GM23338 (cell line): ENCODE results near the gene UBE2E2. TPM values are rescaled to one million over a fixed set of nuclear protein-coding genes. Genes with fewer than 3 reads are reported as not detected.

Experiments used
- ATAC-seq: fragments of 200-7000 bp; cut with Tn5 transposase; 3 replicates; pipeline ENCODE4 v1.9.1; 2020
- DNase-seq: peaks from one replicate; pipeline ENCODE4 v3.0.0-alpha.2; 2015; ENCODE audit warnings: low spot score
- H2AFZ ChIP-seq: fragments of 200-600 bp; sonication (generic); 2 replicates; pipeline ENCODE4 v1.8.0; 2016; ENCODE audit warnings: antibody characterized with exemption, mild to moderate bottlenecking, moderate library complexity
- H3F3A ChIP-seq: fragments of 200-600 bp; sonication (generic); replicated peaks from 2 replicates; pipeline ENCODE4 v1.8.0; 2017; ENCODE audit warnings: antibody characterized with exemption, mixed run types, low read depth
- H3K27ac ChIP-seq: fragments of 200-600 bp; sonication (generic); 2 replicates; pipeline ENCODE4 v1.6.1; 2016; ENCODE audit warnings: low read depth
- H3K27me3 ChIP-seq: fragments of 200-600 bp; sonication (generic); 2 replicates; pipeline ENCODE4 v1.8.0; 2016; ENCODE audit warnings: mild to moderate bottlenecking, mixed run types, moderate library complexity; ENCODE audit not compliant: insufficient read depth
- H3K36me3 ChIP-seq: fragments of 200-600 bp; sonication (generic); 2 replicates; pipeline ENCODE4 v1.8.0; 2016; ENCODE audit warnings: mild to moderate bottlenecking; ENCODE audit not compliant: insufficient read depth
- H3K4me1 ChIP-seq: fragments of 200-600 bp; sonication (generic); 2 replicates; pipeline ENCODE4 v1.8.0; 2016; ENCODE audit warnings: mild to moderate bottlenecking, moderate library complexity; ENCODE audit not compliant: insufficient read depth
- H3K4me2 ChIP-seq: fragments of 200-600 bp; sonication (generic); 2 replicates; pipeline ENCODE4 v1.7.1; 2017; ENCODE audit warnings: mixed run types
- H3K4me3 ChIP-seq: fragments of 200-600 bp; sonication (generic); 2 replicates; pipeline ENCODE4 v1.6.1; 2016; ENCODE audit warnings: mixed run types
- H3K79me2 ChIP-seq: fragments of 200-600 bp; sonication (generic); replicated peaks from 2 replicates; pipeline ENCODE4 v1.8.0; 2017; ENCODE audit warnings: mild to moderate bottlenecking; ENCODE audit not compliant: insufficient read depth
- H3K9me2 ChIP-seq: fragments of 200-600 bp; sonication (generic); 2 replicates; pipeline ENCODE4 v1.8.0; 2017; ENCODE audit not compliant: insufficient read depth
- H4K20me1 ChIP-seq: fragments of 200-600 bp; sonication (generic); replicated peaks from 2 replicates; pipeline ENCODE4 v1.8.0; 2017; ENCODE audit warnings: mild to moderate bottlenecking; ENCODE audit not compliant: insufficient read depth
- H3K27ac Mint-ChIP-seq: 2 replicates; pipeline ENCODE4 v1.8.0; 2020; ENCODE audit warnings: inconsistent platforms, mild to moderate bottlenecking, moderate library complexity, mixed read lengths
- H3K27me3 Mint-ChIP-seq: 3 replicates; pipeline ENCODE4 v1.8.0; 2022; ENCODE audit warnings: low read depth, mild to moderate bottlenecking, moderate library complexity, mixed read lengths, inconsistent platforms; ENCODE audit not compliant: insufficient read depth, poor library complexity
- H3K36me3 Mint-ChIP-seq: 3 replicates; pipeline ENCODE4 v1.8.0; 2021; ENCODE audit warnings: low read depth, mild to moderate bottlenecking, inconsistent platforms, moderate library complexity, mixed read lengths
- H3K4me1 Mint-ChIP-seq: 3 replicates; pipeline ENCODE4 v1.8.0; 2020; ENCODE audit warnings: mild to moderate bottlenecking, inconsistent platforms, mixed read lengths
- H3K4me3 Mint-ChIP-seq: 3 replicates; pipeline ENCODE4 v1.8.0; 2021; ENCODE audit warnings: moderate library complexity, mild to moderate bottlenecking, inconsistent platforms, mixed read lengths
- H3K9me3 Mint-ChIP-seq: 3 replicates; pipeline ENCODE4 v1.8.0; 2020; ENCODE audit warnings: moderate library complexity, mild to moderate bottlenecking, inconsistent platforms, mixed read lengths
- CREB1 ChIP-seq: fragments of 250-450 bp; sonication (Bioruptor Pico); IDR thresholded peaks from 2 replicates; pipeline ENCODE4 v1.5.0; 2020; ENCODE audit warnings: low read depth, mild to moderate bottlenecking, moderate library complexity
- EZH2 ChIP-seq: fragments of 200-600 bp; sonication (generic); IDR thresholded peaks from one replicate; pipeline ENCODE4 v1.8.0; 2017; ENCODE audit warnings: antibody characterized with exemption, mild to moderate bottlenecking, low read depth; ENCODE audit not compliant: unreplicated experiment
- EZH2phosphoT487 ChIP-seq: fragments of 200-600 bp; sonication (generic); IDR thresholded peaks from one replicate; pipeline ENCODE4 v1.8.1; 2018; ENCODE audit warnings: antibody characterized with exemption; ENCODE audit not compliant: unreplicated experiment
- JUNB ChIP-seq: IDR thresholded peaks from one replicate; pipeline ENCODE4 v1.6.1; 2016; ENCODE audit warnings: antibody characterized with exemption; ENCODE audit not compliant: unreplicated experiment
- NANOG ChIP-seq: IDR thresholded peaks from 2 replicates; pipeline ENCODE4 v1.6.1; 2016; ENCODE audit warnings: antibody characterized with exemption, borderline replicate concordance
- POLR2AphosphoS5 ChIP-seq: IDR thresholded peaks from 2 replicates; pipeline ENCODE4 v1.6.1; 2016; ENCODE audit warnings: antibody characterized with exemption, low read depth
- STAT1 ChIP-seq: IDR thresholded peaks from one replicate; pipeline ENCODE4 v1.6.1; 2016; ENCODE audit warnings: antibody characterized with exemption; ENCODE audit not compliant: unreplicated experiment
- ZNF114 ChIP-seq: fragments of 250-450 bp; sonication (Bioruptor Pico); IDR thresholded peaks from 2 replicates; pipeline ENCODE4 v1.5.0; 2020; ENCODE audit warnings: mild to moderate bottlenecking, moderate library complexity
- ZNF331 ChIP-seq: fragments of 250-450 bp; sonication (Bioruptor Pico); IDR thresholded peaks from 2 replicates; pipeline ENCODE4 v1.5.0; 2020; ENCODE audit warnings: low read depth, mild to moderate bottlenecking, moderate library complexity
- polyA plus RNA-seq: library from polyadenylated mRNA; unstranded; fragments of >200 nt; fragmentation: Nextera tagmentation; extraction: Ambion mirVana; gene quantifications from 2 replicates; pipeline ENCODE4 v1.2.1, GENCODE V29; 2016
- total RNA-seq: library from RNA; depleted of rRNA; stranded (reverse); fragments of >200 nt; shearing (Covaris generic); gene quantifications from 2 replicates; pipeline ENCODE4 v1.2.3, GENCODE V29; 2014
- TF ChIP-seq, protein P1 (sequence below): IDR thresholded peaks from one replicate; pipeline ENCODE4 v1.6.1; 2018; ENCODE audit warnings: antibody characterized with exemption; ENCODE audit not compliant: unreplicated experiment
- TF ChIP-seq, protein P2 (sequence below), 2 experiments: fragments of 200-600 bp in 1 of 2; sonication (generic) in 1 of 2; conservative IDR thresholded peaks; 2 replicates each; pipeline versions ENCODE4 v1.5.1 to v1.6.1; 2016 to 2017; ENCODE audit warnings: antibody characterized with exemption in 2 of 2, low read depth in 2 of 2, mild to moderate bottlenecking in 2 of 2, moderate library complexity in 1 of 2
- TF ChIP-seq, protein P3 (sequence below): IDR thresholded peaks from 2 replicates; pipeline ENCODE4 v1.6.1; 2016; ENCODE audit warnings: antibody characterized with exemption
- TF ChIP-seq, protein P4 (sequence below): fragments of 250-450 bp; sonication (Bioruptor Pico); IDR thresholded peaks from 2 replicates; pipeline ENCODE4 v1.5.0; 2020; ENCODE audit warnings: mild to moderate bottlenecking, moderate library complexity

The UBE2E2 gene
- total and polyA plus RNA-seq, 2 experiments from 2014 or later, result 86.9 to 169 TPM

DNA sequence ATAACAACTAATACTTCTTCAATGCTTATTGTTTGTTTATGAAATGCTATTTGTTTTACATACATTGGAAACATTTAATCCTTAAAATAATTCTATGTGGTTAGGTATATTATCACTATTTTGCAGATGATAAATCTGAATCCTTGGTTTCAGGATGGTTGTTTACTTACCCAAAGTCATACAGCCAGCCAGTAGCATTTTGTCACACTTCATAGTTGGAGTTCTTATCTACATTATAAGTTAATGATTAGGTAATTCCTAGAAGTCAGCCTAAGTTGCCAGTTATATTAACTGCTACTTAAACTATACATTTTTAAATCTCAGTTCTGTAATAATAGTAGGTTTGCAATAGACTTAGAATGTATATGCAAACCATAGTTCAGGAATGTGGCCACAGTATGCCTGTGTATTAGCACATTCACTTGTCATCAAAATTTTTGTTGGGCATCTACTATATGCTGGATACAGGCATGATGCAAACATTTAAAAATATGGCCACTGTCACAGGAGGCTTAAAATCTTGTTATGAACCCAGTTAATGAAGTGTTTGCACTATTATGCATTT, 187.9 kb downstream of the UBE2E2 start:
- ATAC-seq (no peak), DNase-seq (no peak)
- no peaks in the 10 kb centered on the region for H3K27me3 ChIP-seq
- no peak overlapping the region for H3K4me3 ChIP-seq
- no peaks in the 10 kb centered on the region for H3K36me3 ChIP-seq
- Mint-ChIP-seq H3K4me3 (no peak overlapping the region), H3K27me3 (peaks cover 7% of the 10 kb centered on the region), H3K4me1 (peaks cover 55% of the 10 kb centered on the region), H3K36me3 (peaks cover 7% of the 10 kb centered on the region; the same call in 2 of the 3 replicates), H3K9me3 (no peaks in the 10 kb centered on the region; the same call in 2 of the 3 replicates), H3K27ac (no peak overlapping the region)
- no peaks in the 10 kb centered on the region for H3F3A ChIP-seq
- TF ChIP-seq, protein P1, sequence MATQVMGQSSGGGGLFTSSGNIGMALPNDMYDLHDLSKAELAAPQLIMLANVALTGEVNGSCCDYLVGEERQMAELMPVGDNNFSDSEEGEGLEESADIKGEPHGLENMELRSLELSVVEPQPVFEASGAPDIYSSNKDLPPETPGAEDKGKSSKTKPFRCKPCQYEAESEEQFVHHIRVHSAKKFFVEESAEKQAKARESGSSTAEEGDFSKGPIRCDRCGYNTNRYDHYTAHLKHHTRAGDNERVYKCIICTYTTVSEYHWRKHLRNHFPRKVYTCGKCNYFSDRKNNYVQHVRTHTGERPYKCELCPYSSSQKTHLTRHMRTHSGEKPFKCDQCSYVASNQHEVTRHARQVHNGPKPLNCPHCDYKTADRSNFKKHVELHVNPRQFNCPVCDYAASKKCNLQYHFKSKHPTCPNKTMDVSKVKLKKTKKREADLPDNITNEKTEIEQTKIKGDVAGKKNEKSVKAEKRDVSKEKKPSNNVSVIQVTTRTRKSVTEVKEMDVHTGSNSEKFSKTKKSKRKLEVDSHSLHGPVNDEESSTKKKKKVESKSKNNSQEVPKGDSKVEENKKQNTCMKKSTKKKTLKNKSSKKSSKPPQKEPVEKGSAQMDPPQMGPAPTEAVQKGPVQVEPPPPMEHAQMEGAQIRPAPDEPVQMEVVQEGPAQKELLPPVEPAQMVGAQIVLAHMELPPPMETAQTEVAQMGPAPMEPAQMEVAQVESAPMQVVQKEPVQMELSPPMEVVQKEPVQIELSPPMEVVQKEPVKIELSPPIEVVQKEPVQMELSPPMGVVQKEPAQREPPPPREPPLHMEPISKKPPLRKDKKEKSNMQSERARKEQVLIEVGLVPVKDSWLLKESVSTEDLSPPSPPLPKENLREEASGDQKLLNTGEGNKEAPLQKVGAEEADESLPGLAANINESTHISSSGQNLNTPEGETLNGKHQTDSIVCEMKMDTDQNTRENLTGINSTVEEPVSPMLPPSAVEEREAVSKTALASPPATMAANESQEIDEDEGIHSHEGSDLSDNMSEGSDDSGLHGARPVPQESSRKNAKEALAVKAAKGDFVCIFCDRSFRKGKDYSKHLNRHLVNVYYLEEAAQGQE, result no peak
- no peak for TF ChIP-seq EZH2phosphoT487
- no peak for TF ChIP-seq ZNF331 (CRISPR knock-in tag)
- TF ChIP-seq, protein P2, sequence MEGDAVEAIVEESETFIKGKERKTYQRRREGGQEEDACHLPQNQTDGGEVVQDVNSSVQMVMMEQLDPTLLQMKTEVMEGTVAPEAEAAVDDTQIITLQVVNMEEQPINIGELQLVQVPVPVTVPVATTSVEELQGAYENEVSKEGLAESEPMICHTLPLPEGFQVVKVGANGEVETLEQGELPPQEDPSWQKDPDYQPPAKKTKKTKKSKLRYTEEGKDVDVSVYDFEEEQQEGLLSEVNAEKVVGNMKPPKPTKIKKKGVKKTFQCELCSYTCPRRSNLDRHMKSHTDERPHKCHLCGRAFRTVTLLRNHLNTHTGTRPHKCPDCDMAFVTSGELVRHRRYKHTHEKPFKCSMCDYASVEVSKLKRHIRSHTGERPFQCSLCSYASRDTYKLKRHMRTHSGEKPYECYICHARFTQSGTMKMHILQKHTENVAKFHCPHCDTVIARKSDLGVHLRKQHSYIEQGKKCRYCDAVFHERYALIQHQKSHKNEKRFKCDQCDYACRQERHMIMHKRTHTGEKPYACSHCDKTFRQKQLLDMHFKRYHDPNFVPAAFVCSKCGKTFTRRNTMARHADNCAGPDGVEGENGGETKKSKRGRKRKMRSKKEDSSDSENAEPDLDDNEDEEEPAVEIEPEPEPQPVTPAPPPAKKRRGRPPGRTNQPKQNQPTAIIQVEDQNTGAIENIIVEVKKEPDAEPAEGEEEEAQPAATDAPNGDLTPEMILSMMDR (conservative IDR thresholded peaks at IDR 0.05; ENCODE audit: low read depth in 2 of 2), result no peak
- TF ChIP-seq POLR2AphosphoS5, result no peak
- TF ChIP-seq, protein P3, sequence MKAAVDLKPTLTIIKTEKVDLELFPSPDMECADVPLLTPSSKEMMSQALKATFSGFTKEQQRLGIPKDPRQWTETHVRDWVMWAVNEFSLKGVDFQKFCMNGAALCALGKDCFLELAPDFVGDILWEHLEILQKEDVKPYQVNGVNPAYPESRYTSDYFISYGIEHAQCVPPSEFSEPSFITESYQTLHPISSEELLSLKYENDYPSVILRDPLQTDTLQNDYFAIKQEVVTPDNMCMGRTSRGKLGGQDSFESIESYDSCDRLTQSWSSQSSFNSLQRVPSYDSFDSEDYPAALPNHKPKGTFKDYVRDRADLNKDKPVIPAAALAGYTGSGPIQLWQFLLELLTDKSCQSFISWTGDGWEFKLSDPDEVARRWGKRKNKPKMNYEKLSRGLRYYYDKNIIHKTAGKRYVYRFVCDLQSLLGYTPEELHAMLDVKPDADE, result no peak
- TF ChIP-seq CREB1 (CRISPR knock-in tag), result no peak
- TF ChIP-seq JUNB, result no peak
- TF ChIP-seq EZH2, result no peak
- TF ChIP-seq NANOG, result no peak
- no peak for TF ChIP-seq ZNF114 (CRISPR knock-in tag)
- no peak for TF ChIP-seq STAT1
- TF ChIP-seq, protein P4, sequence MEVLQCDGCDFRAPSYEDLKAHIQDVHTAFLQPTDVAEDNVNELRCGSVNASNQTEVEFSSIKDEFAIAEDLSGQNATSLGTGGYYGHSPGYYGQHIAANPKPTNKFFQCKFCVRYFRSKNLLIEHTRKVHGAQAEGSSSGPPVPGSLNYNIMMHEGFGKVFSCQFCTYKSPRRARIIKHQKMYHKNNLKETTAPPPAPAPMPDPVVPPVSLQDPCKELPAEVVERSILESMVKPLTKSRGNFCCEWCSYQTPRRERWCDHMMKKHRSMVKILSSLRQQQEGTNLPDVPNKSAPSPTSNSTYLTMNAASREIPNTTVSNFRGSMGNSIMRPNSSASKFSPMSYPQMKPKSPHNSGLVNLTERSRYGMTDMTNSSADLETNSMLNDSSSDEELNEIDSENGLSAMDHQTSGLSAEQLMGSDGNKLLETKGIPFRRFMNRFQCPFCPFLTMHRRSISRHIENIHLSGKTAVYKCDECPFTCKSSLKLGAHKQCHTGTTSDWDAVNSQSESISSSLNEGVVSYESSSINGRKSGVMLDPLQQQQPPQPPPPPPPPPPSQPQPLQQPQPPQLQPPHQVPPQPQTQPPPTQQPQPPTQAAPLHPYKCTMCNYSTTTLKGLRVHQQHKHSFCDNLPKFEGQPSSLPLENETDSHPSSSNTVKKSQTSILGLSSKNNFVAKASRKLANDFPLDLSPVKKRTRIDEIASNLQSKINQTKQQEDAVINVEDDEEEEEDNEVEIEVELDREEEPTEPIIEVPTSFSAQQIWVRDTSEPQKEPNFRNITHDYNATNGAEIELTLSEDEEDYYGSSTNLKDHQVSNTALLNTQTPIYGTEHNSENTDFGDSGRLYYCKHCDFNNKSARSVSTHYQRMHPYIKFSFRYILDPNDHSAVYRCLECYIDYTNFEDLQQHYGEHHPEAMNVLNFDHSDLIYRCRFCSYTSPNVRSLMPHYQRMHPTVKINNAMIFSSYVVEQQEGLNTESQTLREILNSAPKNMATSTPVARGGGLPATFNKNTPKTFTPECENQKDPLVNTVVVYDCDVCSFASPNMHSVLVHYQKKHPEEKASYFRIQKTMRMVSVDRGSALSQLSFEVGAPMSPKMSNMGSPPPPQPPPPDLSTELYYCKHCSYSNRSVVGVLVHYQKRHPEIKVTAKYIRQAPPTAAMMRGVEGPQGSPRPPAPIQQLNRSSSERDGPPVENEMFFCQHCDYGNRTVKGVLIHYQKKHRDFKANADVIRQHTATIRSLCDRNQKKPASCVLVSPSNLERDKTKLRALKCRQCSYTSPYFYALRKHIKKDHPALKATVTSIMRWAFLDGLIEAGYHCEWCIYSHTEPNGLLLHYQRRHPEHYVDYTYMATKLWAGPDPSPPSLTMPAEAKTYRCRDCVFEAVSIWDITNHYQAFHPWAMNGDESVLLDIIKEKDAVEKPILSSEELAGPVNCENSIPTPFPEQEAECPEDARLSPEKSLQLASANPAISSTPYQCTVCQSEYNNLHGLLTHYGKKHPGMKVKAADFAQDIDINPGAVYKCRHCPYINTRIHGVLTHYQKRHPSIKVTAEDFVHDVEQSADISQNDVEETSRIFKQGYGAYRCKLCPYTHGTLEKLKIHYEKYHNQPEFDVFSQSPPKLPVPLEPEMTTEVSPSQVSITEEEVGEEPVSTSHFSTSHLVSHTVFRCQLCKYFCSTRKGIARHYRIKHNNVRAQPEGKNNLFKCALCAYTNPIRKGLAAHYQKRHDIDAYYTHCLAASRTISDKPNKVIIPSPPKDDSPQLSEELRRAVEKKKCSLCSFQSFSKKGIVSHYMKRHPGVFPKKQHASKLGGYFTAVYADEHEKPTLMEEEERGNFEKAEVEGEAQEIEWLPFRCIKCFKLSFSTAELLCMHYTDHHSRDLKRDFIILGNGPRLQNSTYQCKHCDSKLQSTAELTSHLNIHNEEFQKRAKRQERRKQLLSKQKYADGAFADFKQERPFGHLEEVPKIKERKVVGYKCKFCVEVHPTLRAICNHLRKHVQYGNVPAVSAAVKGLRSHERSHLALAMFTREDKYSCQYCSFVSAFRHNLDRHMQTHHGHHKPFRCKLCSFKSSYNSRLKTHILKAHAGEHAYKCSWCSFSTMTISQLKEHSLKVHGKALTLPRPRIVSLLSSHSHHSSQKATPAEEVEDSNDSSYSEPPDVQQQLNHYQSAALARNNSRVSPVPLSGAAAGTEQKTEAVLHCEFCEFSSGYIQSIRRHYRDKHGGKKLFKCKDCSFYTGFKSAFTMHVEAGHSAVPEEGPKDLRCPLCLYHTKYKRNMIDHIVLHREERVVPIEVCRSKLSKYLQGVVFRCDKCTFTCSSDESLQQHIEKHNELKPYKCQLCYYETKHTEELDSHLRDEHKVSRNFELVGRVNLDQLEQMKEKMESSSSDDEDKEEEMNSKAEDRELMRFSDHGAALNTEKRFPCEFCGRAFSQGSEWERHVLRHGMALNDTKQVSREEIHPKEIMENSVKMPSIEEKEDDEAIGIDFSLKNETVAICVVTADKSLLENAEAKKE (CRISPR knock-in tag), result no peak
- no peaks in the 10 kb centered on the region for H4K20me1 ChIP-seq
- no peak overlapping the region for H3K4me2 ChIP-seq
- H3K4me1 ChIP-seq, result peaks cover 37% of the 10 kb centered on the region
- no peaks in the 10 kb centered on the region for H3K9me2 ChIP-seq
- peaks cover 11% of the 10 kb centered on the region for H3K79me2 ChIP-seq
- no peak overlapping the region for H2AFZ ChIP-seq
- H3K27ac ChIP-seq, result no peak overlapping the region
